Measurements from ENCODE around the gene IQGAP3. TPM values are rescaled to one million over a fixed set of nuclear protein-coding genes. Genes with fewer than 3 reads are reported as not detected.

Gene IQGAP3
- total RNA-seq, 3 donors from 2014 or later = 3.4 to 15.5 (median 5.7) TPM

GRCh38 chr1:156499842-156500542 is 72.4 kb downstream of the IQGAP3 start:
- no peaks in the 10 kb centered on the region for H3K9me3 ChIP-seq
- H3K4me1 ChIP-seq (ENCODE audit: low read depth) = peaks cover 64% of the 10 kb centered on the region
- TF ChIP-seq, protein P1, sequence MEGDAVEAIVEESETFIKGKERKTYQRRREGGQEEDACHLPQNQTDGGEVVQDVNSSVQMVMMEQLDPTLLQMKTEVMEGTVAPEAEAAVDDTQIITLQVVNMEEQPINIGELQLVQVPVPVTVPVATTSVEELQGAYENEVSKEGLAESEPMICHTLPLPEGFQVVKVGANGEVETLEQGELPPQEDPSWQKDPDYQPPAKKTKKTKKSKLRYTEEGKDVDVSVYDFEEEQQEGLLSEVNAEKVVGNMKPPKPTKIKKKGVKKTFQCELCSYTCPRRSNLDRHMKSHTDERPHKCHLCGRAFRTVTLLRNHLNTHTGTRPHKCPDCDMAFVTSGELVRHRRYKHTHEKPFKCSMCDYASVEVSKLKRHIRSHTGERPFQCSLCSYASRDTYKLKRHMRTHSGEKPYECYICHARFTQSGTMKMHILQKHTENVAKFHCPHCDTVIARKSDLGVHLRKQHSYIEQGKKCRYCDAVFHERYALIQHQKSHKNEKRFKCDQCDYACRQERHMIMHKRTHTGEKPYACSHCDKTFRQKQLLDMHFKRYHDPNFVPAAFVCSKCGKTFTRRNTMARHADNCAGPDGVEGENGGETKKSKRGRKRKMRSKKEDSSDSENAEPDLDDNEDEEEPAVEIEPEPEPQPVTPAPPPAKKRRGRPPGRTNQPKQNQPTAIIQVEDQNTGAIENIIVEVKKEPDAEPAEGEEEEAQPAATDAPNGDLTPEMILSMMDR (IDR thresholded peaks at IDR 0.05) = no peak
- ATAC-seq (no peak), DNase-seq (peak; percentile 72 to 81 (median 76))
- H3K36me3 ChIP-seq (ENCODE audit: low read depth) = peaks cover 3% of the 10 kb centered on the region
- intact Hi-C loops (cut with DNase I, micrococcal nuclease) = loop anchor here in 1 of 2 donors (5.0 kb wide), 1 partner anchor 38 kb away; no protein-coding TSS in a partner anchor
- H3K4me3 ChIP-seq = peak overlapping the region; percentile 94

DNA sequence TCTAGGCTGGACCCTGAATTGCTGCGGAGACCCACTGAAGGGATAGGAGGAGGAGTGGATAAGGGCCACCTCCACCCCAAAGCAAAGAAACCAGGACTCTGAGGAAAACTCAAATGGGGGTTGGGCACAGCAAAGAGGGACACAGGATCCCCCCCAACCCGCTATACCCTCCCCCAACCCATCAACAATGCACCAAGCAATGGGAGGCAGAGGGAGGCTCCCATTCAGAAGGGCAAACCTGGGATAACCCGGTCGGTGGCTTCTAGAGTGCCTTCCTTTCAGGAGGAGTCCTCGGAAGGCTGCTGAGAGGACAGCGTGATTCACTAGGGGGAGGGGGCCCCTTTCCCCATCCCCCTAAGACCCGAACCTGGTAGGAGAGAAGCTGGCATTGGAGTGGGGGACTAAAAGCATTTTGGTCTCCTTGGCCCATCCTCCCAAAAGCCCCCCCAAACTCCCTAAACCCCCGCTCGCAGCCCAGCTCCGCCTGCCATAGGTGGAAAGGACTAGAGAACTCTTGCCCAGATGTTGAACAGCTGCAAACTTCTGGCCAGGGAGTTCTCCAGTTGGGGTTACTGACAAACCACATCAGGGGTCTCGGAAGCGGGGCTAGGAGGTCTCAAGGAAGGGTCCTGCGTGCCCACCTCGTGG is 73.0 kb downstream of the IQGAP3 start:
- intact Hi-C loops (cut with DNase I, micrococcal nuclease) = loop anchor here in 1 of 2 donors (5.0 kb wide), 1 partner anchor 37 kb away; no protein-coding TSS in a partner anchor
- DNase-seq (no peak), ATAC-seq (no peak)
- Histone ChIP-seq H3K36me3 (ENCODE audit: low read depth) (peaks cover 3% of the 10 kb centered on the region), H3K9me3 (no peaks in the 10 kb centered on the region), H3K4me1 (ENCODE audit: low read depth) (peaks cover 66% of the 10 kb centered on the region), H3K4me3 (peak overlapping the region; percentile 94)
- TF ChIP-seq, protein P1 (IDR thresholded peaks at IDR 0.05) = no peak

GRCh38 chr1:156498432-156499193 is 73.8 kb downstream of the IQGAP3 start:
- H3K4me1 ChIP-seq (ENCODE audit: low read depth) = peaks cover 66% of the 10 kb centered on the region
- peak overlapping the region; percentile 94 for H3K4me3 ChIP-seq
- DNase-seq = peak; percentile 66 to 76 (median 69)
- TF ChIP-seq, protein P1 (IDR thresholded peaks at IDR 0.05) = no peak
- no peak for ATAC-seq
- intact Hi-C loops (cut with DNase I, micrococcal nuclease) = loop anchor here in 1 of 2 donors (5.0 kb wide), 1 partner anchor 36 kb away; no protein-coding TSS in a partner anchor
- peaks cover 3% of the 10 kb centered on the region for H3K36me3 ChIP-seq (ENCODE audit: low read depth)
- no peaks in the 10 kb centered on the region for H3K9me3 ChIP-seq

DNA sequence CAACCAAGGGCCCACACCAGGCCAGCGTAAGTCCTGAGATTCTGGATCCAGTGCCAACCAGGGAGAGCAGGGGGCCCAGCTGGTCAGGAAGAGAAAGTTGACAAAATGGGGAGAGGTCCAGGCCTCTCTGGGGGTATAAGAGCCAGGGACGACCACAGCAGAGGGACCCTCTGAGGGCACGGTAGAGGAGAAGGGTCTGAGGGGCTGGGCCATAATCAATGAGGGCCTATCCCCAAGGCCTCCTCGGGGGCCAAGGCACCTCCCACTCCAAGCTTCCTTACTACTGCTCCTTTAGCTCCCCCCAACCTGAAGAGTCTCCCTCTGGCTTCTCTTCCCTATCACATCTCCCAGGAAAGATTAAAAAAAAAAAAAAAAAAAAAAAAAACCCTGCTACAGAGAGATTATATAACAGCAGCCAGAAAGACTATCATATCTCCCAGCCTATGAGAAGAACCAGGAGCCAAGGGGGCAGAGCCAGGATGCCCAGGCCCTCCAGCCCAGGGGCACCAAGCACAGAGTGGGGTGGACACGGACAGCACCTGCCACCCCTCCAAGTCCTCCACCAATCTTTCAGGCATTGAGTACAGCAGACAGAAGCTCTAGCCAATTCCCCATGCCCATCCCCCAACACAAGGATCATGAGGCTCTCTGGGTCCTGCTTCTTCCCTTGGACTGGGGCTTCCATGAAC is 74.5 kb downstream of the IQGAP3 start:
- no peak for ATAC-seq
- Histone ChIP-seq H3K4me1 (ENCODE audit: low read depth) (peaks cover 66% of the 10 kb centered on the region), H3K36me3 (ENCODE audit: low read depth) (peaks cover 3% of the 10 kb centered on the region), H3K9me3 (no peaks in the 10 kb centered on the region), H3K4me3 (no peak overlapping the region)
- intact Hi-C loops (cut with DNase I, micrococcal nuclease) = loop anchor here in 1 of 2 donors (5.0 kb wide), 1 partner anchor 36 kb away; no protein-coding TSS in a partner anchor
- TF ChIP-seq, protein P1 (IDR thresholded peaks at IDR 0.05) = no peak
- DNase-seq = peak; percentile 40 to 56 (median 52)

All from mucosa of descending colon (tissue), 3 donors.